Loucy (cell line): ENCODE measurements around the gene TACC2.

Source experiments
- H2AFZ ChIP-seq: fragments of 200-600 bp; sonication (generic); 2 replicates; pipeline ENCODE4 v1.6.0; 2016; ENCODE audit warnings: antibody characterized with exemption, mild to moderate bottlenecking, low read length, moderate library complexity
- H3F3A ChIP-seq: fragments of 200-600 bp; 2 replicates; pipeline ENCODE4 v1.6.0; 2016; ENCODE audit warnings: antibody characterized with exemption, low read depth, mild to moderate bottlenecking
- H3K27me3 ChIP-seq: fragments of 200-600 bp; sonication (generic); 2 replicates; pipeline ENCODE4 v1.6.1; 2014; ENCODE audit warnings: low read length, mild to moderate bottlenecking; ENCODE audit not compliant: insufficient read depth, poor library complexity, severe bottlenecking
- H3K36me3 ChIP-seq: fragments of 200-600 bp; sonication (generic); 2 replicates; pipeline ENCODE4 v1.6.1; 2016; ENCODE audit warnings: low read length; ENCODE audit not compliant: insufficient read depth
- H3K4me1 ChIP-seq: fragments of 200-600 bp; sonication (generic); 2 replicates; pipeline ENCODE4 v1.5.1; 2014; ENCODE audit warnings: low read length, mild to moderate bottlenecking; ENCODE audit not compliant: insufficient read depth, poor library complexity, severe bottlenecking
- H3K4me2 ChIP-seq: fragments of 200-600 bp; sonication (generic); 2 replicates; pipeline ENCODE4 v1.6.0; 2014; ENCODE audit warnings: antibody characterized with exemption, low read length, low read depth, mild to moderate bottlenecking; ENCODE audit not compliant: poor library complexity, severe bottlenecking
- H3K4me3 ChIP-seq: fragments of 200-600 bp; sonication (generic); 2 replicates; pipeline ENCODE4 v1.5.1; 2014; ENCODE audit warnings: low read length, mild to moderate bottlenecking, mixed read lengths; ENCODE audit not compliant: poor library complexity, severe bottlenecking
- H3K79me2 ChIP-seq: fragments of 200-600 bp; sonication (generic); 2 replicates; pipeline ENCODE4 v1.6.1; 2014; ENCODE audit warnings: low read length; ENCODE audit not compliant: insufficient read depth
- H3K9ac ChIP-seq: fragments of 200-600 bp; sonication (generic); 2 replicates; pipeline ENCODE4 v1.6.0; 2014; ENCODE audit warnings: mild to moderate bottlenecking, low read depth, low read length, moderate library complexity; ENCODE audit not compliant: poor library complexity, severe bottlenecking
- H3K9me2 ChIP-seq: fragments of 200-600 bp; sonication (generic); replicated peaks from 2 replicates; pipeline ENCODE4 v1.6.1; 2016; ENCODE audit warnings: low read depth, low read length, mixed read lengths
- H3K9me3 ChIP-seq: fragments of 200-600 bp; sonication (generic); 2 replicates; pipeline ENCODE4 v1.6.1; 2014; ENCODE audit warnings: mild to moderate bottlenecking, antibody characterized with exemption, low read length, low read depth; ENCODE audit not compliant: insufficient read depth
- H4K20me1 ChIP-seq: fragments of 200-600 bp; sonication (generic); 2 replicates; pipeline ENCODE4 v1.6.0; 2014; ENCODE audit warnings: antibody characterized with exemption, low read length, mild to moderate bottlenecking; ENCODE audit not compliant: insufficient read depth, poor library complexity, severe bottlenecking
- EZH2phosphoT487 ChIP-seq: fragments of 200-600 bp; IDR thresholded peaks from 2 replicates; pipeline ENCODE4 v1.6.1; 2018; ENCODE audit warnings: antibody characterized with exemption, mild to moderate bottlenecking, moderate library complexity, borderline replicate concordance
- TF ChIP-seq, protein P1 (sequence below): fragments of 200-600 bp; sonication (generic); conservative IDR thresholded peaks from 2 replicates; pipeline ENCODE4 v1.5.1; 2014; ENCODE audit warnings: mild to moderate bottlenecking, antibody characterized with exemption, low read length

Gene TACC2

DNA sequence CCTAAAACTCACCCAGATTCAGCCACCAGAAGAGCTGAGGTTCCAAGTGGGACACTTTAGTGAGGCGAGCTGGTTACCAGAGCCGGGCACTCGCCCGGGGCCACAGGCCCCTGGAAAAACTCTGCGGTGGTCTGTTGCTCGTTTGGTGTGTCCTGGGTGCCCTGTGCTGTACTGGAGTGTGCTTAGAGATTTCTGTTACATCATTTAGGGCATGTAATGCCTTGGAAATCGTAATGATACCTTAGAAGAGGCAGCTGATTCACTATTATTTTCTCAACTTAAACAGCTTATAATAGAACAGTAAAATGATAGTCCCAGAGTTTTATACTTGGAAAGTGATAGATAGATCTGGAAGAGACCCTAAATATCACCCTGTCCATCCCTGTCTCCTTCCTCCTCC, 233.7 kb downstream of the TACC2 start:
- Histone ChIP-seq H2AFZ (no peak overlapping the region), H3K36me3 (no peaks in the 10 kb centered on the region), H3K9me2 (no peaks in the 10 kb centered on the region), H3K9me3 (no peaks in the 10 kb centered on the region), H3K4me2 (no peak overlapping the region), H4K20me1 (no peaks in the 10 kb centered on the region), H3K4me3 (no peak overlapping the region), H3K4me1 (no peaks in the 10 kb centered on the region), H3K9ac (no peak overlapping the region), H3K79me2 (no peaks in the 10 kb centered on the region), H3F3A (no peaks in the 10 kb centered on the region), H3K27me3 (no peaks in the 10 kb centered on the region)
- no peak for TF ChIP-seq EZH2phosphoT487
- TF ChIP-seq, protein P1, sequence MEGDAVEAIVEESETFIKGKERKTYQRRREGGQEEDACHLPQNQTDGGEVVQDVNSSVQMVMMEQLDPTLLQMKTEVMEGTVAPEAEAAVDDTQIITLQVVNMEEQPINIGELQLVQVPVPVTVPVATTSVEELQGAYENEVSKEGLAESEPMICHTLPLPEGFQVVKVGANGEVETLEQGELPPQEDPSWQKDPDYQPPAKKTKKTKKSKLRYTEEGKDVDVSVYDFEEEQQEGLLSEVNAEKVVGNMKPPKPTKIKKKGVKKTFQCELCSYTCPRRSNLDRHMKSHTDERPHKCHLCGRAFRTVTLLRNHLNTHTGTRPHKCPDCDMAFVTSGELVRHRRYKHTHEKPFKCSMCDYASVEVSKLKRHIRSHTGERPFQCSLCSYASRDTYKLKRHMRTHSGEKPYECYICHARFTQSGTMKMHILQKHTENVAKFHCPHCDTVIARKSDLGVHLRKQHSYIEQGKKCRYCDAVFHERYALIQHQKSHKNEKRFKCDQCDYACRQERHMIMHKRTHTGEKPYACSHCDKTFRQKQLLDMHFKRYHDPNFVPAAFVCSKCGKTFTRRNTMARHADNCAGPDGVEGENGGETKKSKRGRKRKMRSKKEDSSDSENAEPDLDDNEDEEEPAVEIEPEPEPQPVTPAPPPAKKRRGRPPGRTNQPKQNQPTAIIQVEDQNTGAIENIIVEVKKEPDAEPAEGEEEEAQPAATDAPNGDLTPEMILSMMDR = no peak

- Histone ChIP-seq H3K9ac (no peak overlapping the region), H3K4me2 (no peak overlapping the region), H3F3A (no peaks in the 10 kb centered on the region), H3K9me2 (no peaks in the 10 kb centered on the region), H3K4me3 (no peak overlapping the region), H3K79me2 (no peaks in the 10 kb centered on the region), H3K9me3 (no peaks in the 10 kb centered on the region), H3K36me3 (no peaks in the 10 kb centered on the region), H3K4me1 (no peaks in the 10 kb centered on the region), H2AFZ (no peak overlapping the region), H4K20me1 (no peaks in the 10 kb centered on the region), H3K27me3 (no peaks in the 10 kb centered on the region)
- no peak for TF ChIP-seq EZH2phosphoT487
- TF ChIP-seq, protein P1 = no peak
These were observed 235.2 kb downstream of the TACC2 start for GRCh38 chr10:122224159-122224558.

GRCh38 chr10:122225330-122225729, 236.4 kb downstream of the TACC2 start:
- H4K20me1 ChIP-seq = no peaks in the 10 kb centered on the region
- H3F3A ChIP-seq = no peaks in the 10 kb centered on the region
- H3K9me3 ChIP-seq = no peaks in the 10 kb centered on the region
- H3K79me2 ChIP-seq = no peaks in the 10 kb centered on the region
- no peaks in the 10 kb centered on the region for H3K36me3 ChIP-seq
- H3K4me2 ChIP-seq = no peak overlapping the region
- no peaks in the 10 kb centered on the region for H3K27me3 ChIP-seq
- H3K4me3 ChIP-seq = no peak overlapping the region
- no peaks in the 10 kb centered on the region for H3K9me2 ChIP-seq
- no peaks in the 10 kb centered on the region for H3K4me1 ChIP-seq
- H3K9ac ChIP-seq = no peak overlapping the region
- no peak for TF ChIP-seq EZH2phosphoT487
- TF ChIP-seq, protein P1 = no peak
- no peak overlapping the region for H2AFZ ChIP-seq
